Measurements from ENCODE around the gene BANK1.

BANK1 gene

GRCh38 chr4:102076622-102077021 is 286.1 kb downstream of the BANK1 start:
- no peak for DNase-seq (ENCODE audit: low spot score)
- no CpG with 5 or more reads among the region's 1 CpG for WGBS, 2 donors (ENCODE audit: extremely low coverage in 2 of 2, insufficient read length in 2 of 2, insufficient replicate concordance in 1 of 2)

GRCh38 chr4:102080184-102080583 is 289.7 kb downstream of the BANK1 start:
- H3K9ac ChIP-seq (ENCODE audit: low read depth, low read length, poor library complexity): no peak overlapping the region
- H2BK12ac ChIP-seq (ENCODE audit: low read length): no peak overlapping the region
- H3K14ac ChIP-seq (ENCODE audit: low read length): no peak overlapping the region
- no peak overlapping the region for H3K18ac ChIP-seq (ENCODE audit: low read length)
- DNase-seq (ENCODE audit: low spot score): no peak
- no peaks in the 10 kb centered on the region for H3K79me1 ChIP-seq (ENCODE audit: low read depth, low read length)
- no peak overlapping the region for H2BK15ac ChIP-seq (ENCODE audit: low read length)
- H4K91ac ChIP-seq (ENCODE audit: low read depth, low read length, poor library complexity): no peak overlapping the region
- H3K4me3 ChIP-seq (ENCODE audit: low read length in 2 of 2): no peak overlapping the region
- H3K4me2 ChIP-seq (ENCODE audit: insufficient read depth, low read length, poor library complexity, severe bottlenecking): no peak overlapping the region
- no peak overlapping the region for H2BK120ac ChIP-seq (ENCODE audit: low read depth, low read length)
- no peaks in the 10 kb centered on the region for H3K9me3 ChIP-seq (replicated peaks in 1 of 2; ENCODE audit: control insufficient read depth in 2 of 2, insufficient read depth in 1 of 2, low read depth in 1 of 2, low read length in 2 of 2)
- no peak overlapping the region for H2AK5ac ChIP-seq (ENCODE audit: low read depth, low read length)
- no peak overlapping the region for H3K27ac ChIP-seq (replicated peaks; ENCODE audit: low read length)
- no peak overlapping the region for H2AFZ ChIP-seq (ENCODE audit: low read length)
- H2BK5ac ChIP-seq (ENCODE audit: low read length): no peak overlapping the region
- no peak overlapping the region for H3K4ac ChIP-seq (ENCODE audit: low read length)
- H3K23ac ChIP-seq (ENCODE audit: low read depth, low read length, poor library complexity): no peak overlapping the region
- no CpG with 5 or more reads among the region's 2 CpGs for WGBS, 2 donors (ENCODE audit: extremely low coverage in 2 of 2, insufficient read length in 2 of 2, insufficient replicate concordance in 1 of 2)
- H3K36me3 ChIP-seq (replicated peaks in 1 of 2; ENCODE audit: control insufficient read depth in 2 of 2, insufficient read depth in 2 of 2, low read length in 2 of 2): no peaks in the 10 kb centered on the region
- H4K8ac ChIP-seq (ENCODE audit: low read depth, low read length): no peak overlapping the region
- H3K27me3 ChIP-seq (ENCODE audit: control insufficient read depth in 3 of 3, insufficient read depth in 3 of 3, low read depth in 1 of 3, low read length in 3 of 3): no peaks in the 10 kb centered on the region
- no peaks in the 10 kb centered on the region for H3K4me1 ChIP-seq (ENCODE audit: control insufficient read depth in 2 of 2, insufficient read depth in 1 of 2, low read depth in 1 of 2, low read length in 2 of 2)

More at GRCh38 chr4:102076622-102077021, 286.1 kb downstream of the BANK1 start:
- no peak overlapping the region for H3K14ac ChIP-seq (ENCODE audit: low read length)
- no peak overlapping the region for H2BK15ac ChIP-seq (ENCODE audit: low read length)
- H3K9ac ChIP-seq (ENCODE audit: low read depth, low read length, poor library complexity): no peak overlapping the region
- no peaks in the 10 kb centered on the region for H3K4me1 ChIP-seq (ENCODE audit: control insufficient read depth in 2 of 2, insufficient read depth in 1 of 2, low read depth in 1 of 2, low read length in 2 of 2)
- no peak overlapping the region for H3K4me3 ChIP-seq (ENCODE audit: low read length in 2 of 2)
- H3K23ac ChIP-seq (ENCODE audit: low read depth, low read length, poor library complexity): no peak overlapping the region
- no peaks in the 10 kb centered on the region for H3K79me1 ChIP-seq (ENCODE audit: low read depth, low read length)
- H3K4me2 ChIP-seq (ENCODE audit: insufficient read depth, low read length, poor library complexity, severe bottlenecking): no peak overlapping the region
- H3K4ac ChIP-seq (ENCODE audit: low read length): no peak overlapping the region
- H2BK5ac ChIP-seq (ENCODE audit: low read length): no peak overlapping the region
- no peak overlapping the region for H4K91ac ChIP-seq (ENCODE audit: low read depth, low read length, poor library complexity)
- no peaks in the 10 kb centered on the region for H3K9me3 ChIP-seq (replicated peaks in 1 of 2; ENCODE audit: control insufficient read depth in 2 of 2, insufficient read depth in 1 of 2, low read depth in 1 of 2, low read length in 2 of 2)
- H3K36me3 ChIP-seq (replicated peaks in 1 of 2; ENCODE audit: control insufficient read depth in 2 of 2, insufficient read depth in 2 of 2, low read length in 2 of 2): no peaks in the 10 kb centered on the region
- no peak overlapping the region for H2BK120ac ChIP-seq (ENCODE audit: low read depth, low read length)
- no peaks in the 10 kb centered on the region for H3K27me3 ChIP-seq (ENCODE audit: control insufficient read depth in 3 of 3, insufficient read depth in 3 of 3, low read depth in 1 of 3, low read length in 3 of 3)
- no peak overlapping the region for H2AK5ac ChIP-seq (ENCODE audit: low read depth, low read length)
- H3K18ac ChIP-seq (ENCODE audit: low read length): no peak overlapping the region
- no peak overlapping the region for H4K8ac ChIP-seq (ENCODE audit: low read depth, low read length)
- H3K27ac ChIP-seq (replicated peaks; ENCODE audit: low read length): no peak overlapping the region
- H2AFZ ChIP-seq (ENCODE audit: low read length): no peak overlapping the region
- H2BK12ac ChIP-seq (ENCODE audit: low read length): no peak overlapping the region

- Histone ChIP-seq H3K36me3 (replicated peaks in 1 of 2; ENCODE audit: control insufficient read depth in 2 of 2, insufficient read depth in 2 of 2, low read length in 2 of 2) (no peaks in the 10 kb centered on the region), H3K4ac (ENCODE audit: low read length) (no peak overlapping the region), H3K4me3 (ENCODE audit: low read length in 2 of 2) (no peak overlapping the region), H4K8ac (ENCODE audit: low read depth, low read length) (no peak overlapping the region), H3K23ac (ENCODE audit: low read depth, low read length, poor library complexity) (no peak overlapping the region), H3K4me1 (ENCODE audit: control insufficient read depth in 2 of 2, insufficient read depth in 1 of 2, low read depth in 1 of 2, low read length in 2 of 2) (no peaks in the 10 kb centered on the region), H3K27me3 (ENCODE audit: control insufficient read depth in 3 of 3, insufficient read depth in 3 of 3, low read depth in 1 of 3, low read length in 3 of 3) (no peaks in the 10 kb centered on the region), H3K18ac (ENCODE audit: low read length) (no peak overlapping the region), H4K91ac (ENCODE audit: low read depth, low read length, poor library complexity) (no peak overlapping the region), H2AFZ (ENCODE audit: low read length) (no peak overlapping the region), H3K9ac (ENCODE audit: low read depth, low read length, poor library complexity) (no peak overlapping the region), H2AK5ac (ENCODE audit: low read depth, low read length) (no peak overlapping the region), H3K27ac (replicated peaks; ENCODE audit: low read length) (no peak overlapping the region), H3K79me1 (ENCODE audit: low read depth, low read length) (no peaks in the 10 kb centered on the region), H3K4me2 (ENCODE audit: insufficient read depth, low read length, poor library complexity, severe bottlenecking) (no peak overlapping the region), H2BK5ac (ENCODE audit: low read length) (no peak overlapping the region), H2BK12ac (ENCODE audit: low read length) (no peak overlapping the region), H2BK120ac (ENCODE audit: low read depth, low read length) (no peak overlapping the region), H3K9me3 (replicated peaks in 1 of 2; ENCODE audit: control insufficient read depth in 2 of 2, insufficient read depth in 1 of 2, low read depth in 1 of 2, low read length in 2 of 2) (no peaks in the 10 kb centered on the region), H2BK15ac (ENCODE audit: low read length) (no peak overlapping the region), H3K14ac (ENCODE audit: low read length) (no peak overlapping the region)
- DNase-seq (ENCODE audit: low spot score): no peak
- WGBS, 2 donors (ENCODE audit: extremely low coverage in 2 of 2, insufficient read length in 2 of 2, insufficient replicate concordance in 1 of 2): no CpG with 5 or more reads among the region's 5 CpGs
These were observed 299.5 kb downstream of the BANK1 start for GRCh38 chr4:102089850-102090621.

- Histone ChIP-seq H3K23ac (ENCODE audit: low read depth, low read length, poor library complexity) (no peak overlapping the region), H3K18ac (ENCODE audit: low read length) (no peak overlapping the region), H4K91ac (ENCODE audit: low read depth, low read length, poor library complexity) (no peak overlapping the region), H2BK5ac (ENCODE audit: low read length) (no peak overlapping the region), H3K4me1 (ENCODE audit: control insufficient read depth in 2 of 2, insufficient read depth in 1 of 2, low read depth in 1 of 2, low read length in 2 of 2) (no peaks in the 10 kb centered on the region), H4K8ac (ENCODE audit: low read depth, low read length) (no peak overlapping the region), H3K27ac (replicated peaks; ENCODE audit: low read length) (no peak overlapping the region), H2AK5ac (ENCODE audit: low read depth, low read length) (no peak overlapping the region), H3K9ac (ENCODE audit: low read depth, low read length, poor library complexity) (no peak overlapping the region), H3K4ac (ENCODE audit: low read length) (no peak overlapping the region), H2BK15ac (ENCODE audit: low read length) (no peak overlapping the region), H3K4me3 (ENCODE audit: low read length in 2 of 2) (no peak overlapping the region), H3K79me1 (ENCODE audit: low read depth, low read length) (no peaks in the 10 kb centered on the region), H3K14ac (ENCODE audit: low read length) (no peak overlapping the region), H2BK120ac (ENCODE audit: low read depth, low read length) (no peak overlapping the region), H3K4me2 (ENCODE audit: insufficient read depth, low read length, poor library complexity, severe bottlenecking) (no peak overlapping the region), H3K36me3 (replicated peaks in 1 of 2; ENCODE audit: control insufficient read depth in 2 of 2, insufficient read depth in 2 of 2, low read length in 2 of 2) (no peaks in the 10 kb centered on the region), H2BK12ac (ENCODE audit: low read length) (no peak overlapping the region), H2AFZ (ENCODE audit: low read length) (no peak overlapping the region), H3K27me3 (ENCODE audit: control insufficient read depth in 3 of 3, insufficient read depth in 3 of 3, low read depth in 1 of 3, low read length in 3 of 3) (no peaks in the 10 kb centered on the region), H3K9me3 (replicated peaks in 1 of 2; ENCODE audit: control insufficient read depth in 2 of 2, insufficient read depth in 1 of 2, low read depth in 1 of 2, low read length in 2 of 2) (no peaks in the 10 kb centered on the region)
- no CpG with 5 or more reads among the region's 3 CpGs for WGBS, 2 donors (ENCODE audit: extremely low coverage in 2 of 2, insufficient read length in 2 of 2, insufficient replicate concordance in 1 of 2)
- no peak for DNase-seq (ENCODE audit: low spot score)
These were observed 301.1 kb downstream of the BANK1 start for GRCh38 chr4:102091656-102092055.

All from neuronal stem cell (in vitro differentiated cells).